Measurements from ENCODE around the gene CDH4.
"Not testable (repeated sequence)": the region's sequence is repeated elsewhere in the genome, so short reads cannot be mapped to it uniquely, and the experiment has no call there.

DNA sequence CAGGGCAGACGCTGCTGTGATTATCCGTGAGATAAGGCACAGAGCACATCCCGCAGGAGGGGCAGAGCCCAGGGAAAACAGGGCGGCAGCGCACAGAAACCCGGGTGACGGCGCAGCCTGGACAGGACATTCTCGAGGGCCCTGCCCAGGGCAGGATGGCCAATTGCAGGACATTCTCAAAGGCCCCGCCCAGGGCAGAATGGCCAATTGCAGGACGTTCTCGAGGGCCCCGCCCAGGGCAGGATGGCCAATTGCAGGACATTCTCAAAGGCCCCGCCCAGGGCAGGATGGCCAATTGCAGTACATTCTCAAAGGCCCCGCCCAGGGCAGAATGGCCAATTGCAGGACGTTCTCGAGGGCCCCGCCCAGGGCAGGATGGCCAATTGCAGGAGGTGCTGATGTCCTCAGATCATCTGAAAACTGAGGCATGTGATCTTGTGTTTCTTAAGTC lies 173.5 kb downstream of the CDH4 start:
- TF ChIP-seq, protein P1, sequence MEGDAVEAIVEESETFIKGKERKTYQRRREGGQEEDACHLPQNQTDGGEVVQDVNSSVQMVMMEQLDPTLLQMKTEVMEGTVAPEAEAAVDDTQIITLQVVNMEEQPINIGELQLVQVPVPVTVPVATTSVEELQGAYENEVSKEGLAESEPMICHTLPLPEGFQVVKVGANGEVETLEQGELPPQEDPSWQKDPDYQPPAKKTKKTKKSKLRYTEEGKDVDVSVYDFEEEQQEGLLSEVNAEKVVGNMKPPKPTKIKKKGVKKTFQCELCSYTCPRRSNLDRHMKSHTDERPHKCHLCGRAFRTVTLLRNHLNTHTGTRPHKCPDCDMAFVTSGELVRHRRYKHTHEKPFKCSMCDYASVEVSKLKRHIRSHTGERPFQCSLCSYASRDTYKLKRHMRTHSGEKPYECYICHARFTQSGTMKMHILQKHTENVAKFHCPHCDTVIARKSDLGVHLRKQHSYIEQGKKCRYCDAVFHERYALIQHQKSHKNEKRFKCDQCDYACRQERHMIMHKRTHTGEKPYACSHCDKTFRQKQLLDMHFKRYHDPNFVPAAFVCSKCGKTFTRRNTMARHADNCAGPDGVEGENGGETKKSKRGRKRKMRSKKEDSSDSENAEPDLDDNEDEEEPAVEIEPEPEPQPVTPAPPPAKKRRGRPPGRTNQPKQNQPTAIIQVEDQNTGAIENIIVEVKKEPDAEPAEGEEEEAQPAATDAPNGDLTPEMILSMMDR (optimal IDR thresholded peaks at IDR 0.05 in 1 of 3, IDR thresholded peaks at IDR 0.05 in 1 of 3, conservative IDR thresholded peaks at IDR 0.05 in 1 of 3; ENCODE audit: extremely low read depth in 1 of 3, insufficient read depth in 2 of 3, low read length in 3 of 3): not testable (repeated sequence)
- not testable (repeated sequence) for TF ChIP-seq EZH2 (IDR thresholded peaks at IDR 0.05; ENCODE audit: low read length)

All from keratinocyte (primary cell).